Skeletal muscle satellite cell (primary cell): Measurements from ENCODE around the gene TNFRSF6B. TPM values are rescaled to one million over a fixed set of nuclear protein-coding genes. Genes with fewer than 3 reads are reported as not detected.

Experiments
- H3K27me3 ChIP-seq: 2 replicates; pipeline ENCODE4 v1.7.0; 2013; ENCODE audit warnings: low read length; ENCODE audit not compliant: control insufficient read depth, insufficient read depth
- H3K36me3 ChIP-seq: 2 replicates; pipeline ENCODE4 v1.7.0; 2013; ENCODE audit warnings: mild to moderate bottlenecking, control low read depth, low read length; ENCODE audit not compliant: insufficient read depth
- H3K4me1 ChIP-seq: 2 replicates; pipeline ENCODE4 v1.7.0; 2013; ENCODE audit warnings: low read length; ENCODE audit not compliant: control insufficient read depth, insufficient read depth
- H3K4me2 ChIP-seq: 2 replicates; pipeline ENCODE4 v1.7.0; 2013; ENCODE audit warnings: mild to moderate bottlenecking, low read length
- H3K4me3 ChIP-seq: 2 replicates; pipeline ENCODE4 v1.7.0; 2013; ENCODE audit warnings: low read length
- H3K9ac ChIP-seq: 2 replicates; pipeline ENCODE4 v1.7.0; 2013; ENCODE audit warnings: mild to moderate bottlenecking, low read depth, low read length, moderate library complexity
- H3K9me3 ChIP-seq: replicated peaks from 2 replicates; pipeline ENCODE4 v1.7.0; 2013; ENCODE audit warnings: mild to moderate bottlenecking, control low read depth, low read length
- small RNA-seq: library from RNA; depleted of rRNA; stranded (forward); fragments of <200 nt; gene quantifications from one replicate; pipeline ENCODE3, GENCODE V24; 2012

The TNFRSF6B gene

GRCh38 chr20:63744574-63745423 lies 48.3 kb downstream of the TNFRSF6B start:
- Histone ChIP-seq H3K4me3 (no peak overlapping the region), H3K9ac (no peak overlapping the region), H3K9me3 (no peaks in the 10 kb centered on the region), H3K27me3 (no peaks in the 10 kb centered on the region), H3K4me2 (no peak overlapping the region), H3K4me1 (peaks cover 12% of the 10 kb centered on the region), H3K36me3 (peaks cover 17% of the 10 kb centered on the region)

DNA sequence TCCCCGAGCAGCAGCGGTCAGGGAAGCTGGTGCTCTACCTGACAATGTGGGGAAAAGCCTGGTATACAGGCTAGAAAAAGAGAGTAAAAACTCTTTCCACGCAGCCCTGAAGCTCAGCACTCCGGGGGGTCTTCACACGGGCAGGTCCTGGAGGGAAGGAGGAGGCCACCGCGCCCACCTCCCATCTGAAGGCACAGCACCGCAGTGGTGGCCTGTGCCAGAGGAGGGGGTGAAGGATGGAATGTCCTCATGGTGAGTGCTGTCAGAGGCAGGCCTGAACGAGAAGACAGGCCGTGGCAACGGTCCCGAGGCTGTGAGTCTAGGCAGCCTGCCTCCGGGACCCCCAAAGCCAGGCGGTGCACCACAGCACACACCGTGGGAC lies 49.0 kb downstream of the TNFRSF6B start:
- no peak overlapping the region for H3K9ac ChIP-seq

GRCh38 chr20:63745961-63746731 lies 49.7 kb downstream of the TNFRSF6B start:
- Histone ChIP-seq H3K27me3 (no peaks in the 10 kb centered on the region), H3K36me3 (peaks cover 17% of the 10 kb centered on the region), H3K9me3 (no peaks in the 10 kb centered on the region)

More for the DNA sequence above, 49.0 kb downstream of the TNFRSF6B start:
- Histone ChIP-seq H3K4me2 (no peak overlapping the region), H3K9me3 (no peaks in the 10 kb centered on the region), H3K4me1 (peaks cover 12% of the 10 kb centered on the region), H3K27me3 (no peaks in the 10 kb centered on the region), H3K36me3 (peaks cover 17% of the 10 kb centered on the region), H3K4me3 (no peak overlapping the region)

GRCh38 chr20:63746751-63747315 lies 50.4 kb downstream of the TNFRSF6B start:
- H3K27me3 ChIP-seq = no peaks in the 10 kb centered on the region
- peaks cover 12% of the 10 kb centered on the region for H3K36me3 ChIP-seq
- no peak overlapping the region for H3K4me2 ChIP-seq
- no peak overlapping the region for H3K9ac ChIP-seq
- peaks cover 2% of the 10 kb centered on the region for H3K4me1 ChIP-seq
- no peak overlapping the region for H3K4me3 ChIP-seq
- H3K9me3 ChIP-seq = no peaks in the 10 kb centered on the region

More at GRCh38 chr20:63745961-63746731, 49.7 kb downstream of the TNFRSF6B start:
- H3K4me2 ChIP-seq = no peak overlapping the region
- H3K9ac ChIP-seq = no peak overlapping the region
- no peak overlapping the region for H3K4me3 ChIP-seq
- peaks cover 9% of the 10 kb centered on the region for H3K4me1 ChIP-seq

DNA sequence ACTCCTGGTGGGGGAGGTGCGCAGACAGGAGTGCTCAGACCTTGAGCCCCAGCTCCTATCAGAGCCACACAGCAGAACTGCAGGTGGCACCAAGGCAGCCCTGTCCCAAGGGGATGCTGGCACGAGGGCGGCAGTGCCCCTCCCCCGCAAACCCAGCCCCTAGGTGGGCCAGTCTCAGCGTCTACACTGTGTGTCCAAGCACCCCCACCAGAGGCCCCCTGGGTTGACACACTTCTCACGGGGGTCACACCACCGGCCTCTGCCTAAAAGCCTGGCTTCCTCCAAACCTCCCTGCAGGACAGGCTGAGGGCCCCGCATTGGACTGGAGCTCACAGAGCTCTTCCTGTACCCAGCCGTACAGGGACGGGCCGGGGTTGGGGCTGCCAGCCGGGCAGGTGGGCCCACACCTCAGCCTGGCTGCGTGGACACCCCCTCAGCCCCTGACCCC lies 51.2 kb downstream of the TNFRSF6B start:
- H3K9me3 ChIP-seq = no peaks in the 10 kb centered on the region
- no peak overlapping the region for H3K9ac ChIP-seq
- H3K4me3 ChIP-seq = no peak overlapping the region
- H3K27me3 ChIP-seq = no peaks in the 10 kb centered on the region
- no peak overlapping the region for H3K4me2 ChIP-seq
- no peaks in the 10 kb centered on the region for H3K4me1 ChIP-seq
- H3K36me3 ChIP-seq = peaks cover 9% of the 10 kb centered on the region

Small RNA genes within 50 kb of the gene (small RNA-seq; reads per million reads assigned to genes)
- not detected for gene LIME1
- not detected for gene TNFRSF6B
